Transverse colon (tissue), 3 donors: ENCODE measurements around the gene ORC1.

Experiments
- EP300 ChIP-seq: sonication (generic); formaldehyde crosslinking; IDR thresholded peaks from one replicate; pipeline ENCODE4 v1.6.1; 2017; ENCODE audit warnings: antibody characterized with exemption, low read depth
- POLR2A ChIP-seq: fragments of 450-650 bp; IDR thresholded peaks from one replicate; pipeline ENCODE4 v1.6.1; 2016; ENCODE audit warnings: antibody characterized with exemption, mild to moderate bottlenecking, moderate library complexity
- POLR2AphosphoS5 ChIP-seq, 3 donors: sonication (generic); formaldehyde crosslinking; IDR thresholded peaks; one replicate each; pipeline ENCODE4 v1.6.1; 2016; ENCODE audit warnings: antibody characterized with exemption in 3 of 3

DNA sequence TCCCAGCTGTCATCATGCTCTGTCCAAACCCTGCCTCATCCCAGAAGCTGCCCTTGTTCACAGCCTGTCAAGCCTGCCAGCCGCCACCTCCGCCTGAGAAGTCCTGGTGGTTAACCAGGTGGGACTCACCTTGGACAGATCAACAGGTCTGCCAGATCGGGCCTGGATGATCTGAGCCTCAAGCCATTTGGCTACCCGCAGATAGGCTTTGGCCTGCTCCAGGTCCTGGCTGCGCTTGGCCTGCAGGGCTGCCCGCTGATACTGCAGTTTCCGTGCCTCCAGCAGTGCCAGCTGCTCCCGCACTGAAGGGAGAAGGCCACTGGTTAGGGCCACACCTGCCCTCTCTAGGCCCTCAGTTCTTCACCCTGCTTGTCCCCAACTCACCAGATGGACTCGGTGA, 46.8 kb downstream of the ORC1 start:
- TF ChIP-seq POLR2AphosphoS5 (IDR thresholded peaks at IDR 0.05) (no peak), POLR2A (no peak), EP300 (no peak)
